CD4-positive, alpha-beta T cell treated with Interleukin-15 for 4 hours (primary cell): Measurements from ENCODE around the gene TMEM139.
"Not testable (repeated sequence)": the region's sequence is repeated elsewhere in the genome, so short reads cannot be mapped to it uniquely, and the experiment has no call there.

Experiments
- DNase-seq: peaks from one replicate; pipeline ENCODE4 v3.0.0-alpha.2; 2020; ENCODE audit warnings: low spot score

TMEM139 gene

GRCh38 chr7:143259765-143260164, 25.0 kb upstream of the TMEM139 start:
- no peak for DNase-seq

GRCh38 chr7:143261901-143262300, 22.9 kb upstream of the TMEM139 start:
- no peak for DNase-seq

- DNase-seq, result peak; percentile 86
Measured at GRCh38 chr7:143263266-143264195, 21.2 kb upstream of the TMEM139 start, which contains the start of gene GSTK1. GSTK1 (plus strand) TSS chr7:143263441; CDS start chr7:143263514, 73 bp downstream.

GRCh38 chr7:143264196-143264568, 20.6 kb upstream of the TMEM139 start:
- DNase-seq, result not testable (repeated sequence)

GRCh38 chr7:143265017-143265693, 19.6 kb upstream of the TMEM139 start:
- DNase-seq, result peak; percentile 47

- no peak for DNase-seq
Measured at GRCh38 chr7:143269251-143269650, 15.5 kb upstream of the TMEM139 start.

- DNase-seq, result no peak
Measured at GRCh38 chr7:143271240-143271639, 13.5 kb upstream of the TMEM139 start.

GRCh38 chr7:143272871-143273270, 11.9 kb upstream of the TMEM139 start:
- no peak for DNase-seq

- DNase-seq, result peak; percentile 72
Measured at GRCh38 chr7:143279186-143280098, 5.3 kb upstream of the TMEM139 start.

- no peak for DNase-seq
Measured at GRCh38 chr7:143280160-143280559, 4.6 kb upstream of the TMEM139 start.

GRCh38 chr7:143280566-143280965, 4.2 kb upstream of the TMEM139 start:
- no peak for DNase-seq

- DNase-seq, result no peak
Measured at GRCh38 chr7:143281529-143281928, 3.2 kb upstream of the TMEM139 start.

- DNase-seq, result no peak
Measured at GRCh38 chr7:143282124-143282523, 2.6 kb upstream of the TMEM139 start.

- DNase-seq, result no peak
Measured at GRCh38 chr7:143283381-143283780, 1.4 kb upstream of the TMEM139 start.

GRCh38 chr7:143285470-143285778, 666 bp downstream of the TMEM139 start:
- no peak for DNase-seq

GRCh38 chr7:143285806-143286521, 1.2 kb downstream of the TMEM139 start:
- DNase-seq, result no peak

- no peak for DNase-seq
Measured at GRCh38 chr7:143286522-143286890, 1.7 kb downstream of the TMEM139 start.

- no peak for DNase-seq
Measured at GRCh38 chr7:143287339-143287934, 2.7 kb downstream of the TMEM139 start.

- DNase-seq, result peak; percentile 99
Measured at GRCh38 chr7:143287935-143288826, 3.4 kb downstream of the TMEM139 start, which contains the start of gene CASP2. CASP2 (plus strand) TSS chr7:143288351; CDS start chr7:143288456, 105 bp downstream.

GRCh38 chr7:143288836-143289235, 4.1 kb downstream of the TMEM139 start:
- DNase-seq, result no peak
